ENCODE results near the gene FOSL1. TPM values are rescaled to one million over a fixed set of nuclear protein-coding genes. Genes with fewer than 3 reads are reported as not detected.

Gene FOSL1
- polyA plus RNA-seq, 1 donor (not counting 4 experiments of a cell fraction or from before 2014, with no cell fraction given), result 21.8 TPM

DNA sequence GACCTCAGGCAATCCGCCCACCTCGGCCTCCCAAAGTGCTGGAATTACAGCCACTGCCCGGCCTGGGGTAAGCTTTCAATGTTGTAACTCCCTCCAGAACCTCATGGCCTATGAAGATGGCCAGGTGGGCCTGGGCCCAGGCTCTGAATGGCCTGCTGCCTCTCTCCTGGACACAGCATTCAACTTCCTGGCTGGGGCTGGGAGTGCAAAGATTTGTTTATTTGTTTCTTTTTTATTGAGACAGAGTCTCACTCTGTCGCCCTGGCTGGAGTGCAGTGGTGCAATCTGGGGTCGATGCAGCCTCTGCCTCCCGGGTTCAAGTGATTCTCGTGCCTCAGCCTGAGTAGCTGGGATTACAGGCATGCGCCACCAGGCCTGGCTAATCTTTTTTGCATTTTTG is 44.6 kb upstream of the FOSL1 start:
- Histone ChIP-seq H4K20me1 (ENCODE audit: control insufficient read depth, extremely low read depth, insufficient read depth, low read length) (no peaks in the 10 kb centered on the region), H3K4me1 (ENCODE audit: control insufficient read depth, extremely low read depth, insufficient read depth, low read length) (peaks cover 11% of the 10 kb centered on the region), H3K27me3 (ENCODE audit: control insufficient read depth, extremely low read depth, insufficient read depth, low read length) (peaks cover 4% of the 10 kb centered on the region), H3K9me3 (ENCODE audit: control insufficient read depth, low read depth, low read length) (no peaks in the 10 kb centered on the region), H3K36me3 (ENCODE audit: control insufficient read depth in 2 of 2, extremely low read depth in 1 of 2, insufficient read depth in 2 of 2, low read length in 2 of 2) (no peaks in the 10 kb centered on the region), H3K79me2 (ENCODE audit: control insufficient read depth, insufficient read depth, low read length) (no peaks in the 10 kb centered on the region), H3K4me2 (ENCODE audit: control insufficient read depth, extremely low read depth, insufficient read depth, low read depth, low read length) (no peak overlapping the region), H2AFZ (ENCODE audit: control insufficient read depth, low read length) (no peak overlapping the region), H3K9me1 (ENCODE audit: control insufficient read depth, extremely low read depth, insufficient read depth, low read length) (no peaks in the 10 kb centered on the region), H3K27ac (ENCODE audit: control insufficient read depth, insufficient read depth, low read length) (no peak overlapping the region), H3K9ac (ENCODE audit: control insufficient read depth, extremely low read depth, insufficient read depth, low read length) (no peak overlapping the region), H3K4me3 (ENCODE audit: control insufficient read depth in 2 of 3, extremely low read depth in 1 of 3, insufficient read depth in 2 of 3, low read depth in 1 of 3, low read length in 3 of 3) (no peak overlapping the region)
- TF ChIP-seq, protein P1, sequence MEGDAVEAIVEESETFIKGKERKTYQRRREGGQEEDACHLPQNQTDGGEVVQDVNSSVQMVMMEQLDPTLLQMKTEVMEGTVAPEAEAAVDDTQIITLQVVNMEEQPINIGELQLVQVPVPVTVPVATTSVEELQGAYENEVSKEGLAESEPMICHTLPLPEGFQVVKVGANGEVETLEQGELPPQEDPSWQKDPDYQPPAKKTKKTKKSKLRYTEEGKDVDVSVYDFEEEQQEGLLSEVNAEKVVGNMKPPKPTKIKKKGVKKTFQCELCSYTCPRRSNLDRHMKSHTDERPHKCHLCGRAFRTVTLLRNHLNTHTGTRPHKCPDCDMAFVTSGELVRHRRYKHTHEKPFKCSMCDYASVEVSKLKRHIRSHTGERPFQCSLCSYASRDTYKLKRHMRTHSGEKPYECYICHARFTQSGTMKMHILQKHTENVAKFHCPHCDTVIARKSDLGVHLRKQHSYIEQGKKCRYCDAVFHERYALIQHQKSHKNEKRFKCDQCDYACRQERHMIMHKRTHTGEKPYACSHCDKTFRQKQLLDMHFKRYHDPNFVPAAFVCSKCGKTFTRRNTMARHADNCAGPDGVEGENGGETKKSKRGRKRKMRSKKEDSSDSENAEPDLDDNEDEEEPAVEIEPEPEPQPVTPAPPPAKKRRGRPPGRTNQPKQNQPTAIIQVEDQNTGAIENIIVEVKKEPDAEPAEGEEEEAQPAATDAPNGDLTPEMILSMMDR (optimal IDR thresholded peaks at IDR 0.05 in 1 of 3, IDR thresholded peaks at IDR 0.05 in 1 of 3, conservative IDR thresholded peaks at IDR 0.05 in 1 of 3; ENCODE audit: extremely low read depth in 1 of 3, insufficient read depth in 2 of 3, low read length in 3 of 3), result no peak
- no peak for TF ChIP-seq EZH2 (IDR thresholded peaks at IDR 0.05; ENCODE audit: low read length)
- no peak for DNase-seq (ENCODE audit: low read depth, low spot score)
- FAIRE-seq, result no peak
- dilution Hi-C loops (cut with MboI; ENCODE audit: extremely low pct_ligation_motif_present, low sequenced_read_pairs), result no loop called here

DNA sequence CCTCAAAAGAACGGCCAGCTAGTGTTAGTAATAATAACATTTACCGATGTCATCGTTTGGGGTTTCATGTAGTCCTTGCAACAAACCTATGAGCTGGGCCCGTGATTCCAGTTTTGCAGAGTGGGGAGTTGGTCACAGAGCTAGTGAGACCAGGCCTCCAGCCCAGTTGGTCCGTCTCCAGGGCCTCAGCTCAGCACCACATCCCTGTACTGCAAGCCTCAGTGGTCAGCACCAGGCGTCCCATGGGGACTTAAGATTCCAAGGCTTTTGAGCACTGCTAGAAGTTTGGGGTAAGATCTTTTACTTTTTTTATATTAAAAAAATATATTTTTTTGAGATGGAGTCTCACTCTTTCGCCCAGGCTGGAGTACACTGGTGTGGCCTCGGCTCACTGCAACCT is 44.0 kb upstream of the FOSL1 start:
- H3K9me3 ChIP-seq (ENCODE audit: control insufficient read depth, low read depth, low read length), result no peaks in the 10 kb centered on the region
- FAIRE-seq (no peak), DNase-seq (ENCODE audit: low read depth, low spot score) (no peak)
- TF ChIP-seq, protein P1 (optimal IDR thresholded peaks at IDR 0.05 in 1 of 3, IDR thresholded peaks at IDR 0.05 in 1 of 3, conservative IDR thresholded peaks at IDR 0.05 in 1 of 3; ENCODE audit: extremely low read depth in 1 of 3, insufficient read depth in 2 of 3, low read length in 3 of 3), result no peak
- TF ChIP-seq EZH2 (IDR thresholded peaks at IDR 0.05; ENCODE audit: low read length), result no peak
- H4K20me1 ChIP-seq (ENCODE audit: control insufficient read depth, extremely low read depth, insufficient read depth, low read length), result no peaks in the 10 kb centered on the region
- no peaks in the 10 kb centered on the region for H3K9me1 ChIP-seq (ENCODE audit: control insufficient read depth, extremely low read depth, insufficient read depth, low read length)
- H2AFZ ChIP-seq (ENCODE audit: control insufficient read depth, low read length), result no peak overlapping the region
- no peak overlapping the region for H3K27ac ChIP-seq (ENCODE audit: control insufficient read depth, insufficient read depth, low read length)
- H3K36me3 ChIP-seq (ENCODE audit: control insufficient read depth in 2 of 2, extremely low read depth in 1 of 2, insufficient read depth in 2 of 2, low read length in 2 of 2), result no peaks in the 10 kb centered on the region
- H3K79me2 ChIP-seq (ENCODE audit: control insufficient read depth, insufficient read depth, low read length), result no peaks in the 10 kb centered on the region
- peaks cover 11% of the 10 kb centered on the region for H3K4me1 ChIP-seq (ENCODE audit: control insufficient read depth, extremely low read depth, insufficient read depth, low read length)
- no peak overlapping the region for H3K4me2 ChIP-seq (ENCODE audit: control insufficient read depth, extremely low read depth, insufficient read depth, low read depth, low read length)
- no peak overlapping the region for H3K9ac ChIP-seq (ENCODE audit: control insufficient read depth, extremely low read depth, insufficient read depth, low read length)
- dilution Hi-C loops (cut with MboI; ENCODE audit: extremely low pct_ligation_motif_present, low sequenced_read_pairs), result no loop called here
- H3K27me3 ChIP-seq (ENCODE audit: control insufficient read depth, extremely low read depth, insufficient read depth, low read length), result peaks cover 4% of the 10 kb centered on the region
- H3K4me3 ChIP-seq (ENCODE audit: control insufficient read depth in 2 of 3, extremely low read depth in 1 of 3, insufficient read depth in 2 of 3, low read depth in 1 of 3, low read length in 3 of 3), result no peak overlapping the region

Data from keratinocyte (primary cell).